A549 (cell line): ENCODE measurements around the gene LGALS7. TPM values are rescaled to one million over a fixed set of nuclear protein-coding genes. Genes with fewer than 3 reads are reported as not detected.
A peak's percentile ranks its signal among the peaks of the same experiment; 100 is the strongest.

Source experiments
- ATAC-seq, 2 experiments: fragments of 200-7000 bp in 1 of 2; fragments of >200 bp in 1 of 2; cut with Nextera tagmentation in 1 of 2; cut with Tn5 transposase in 1 of 2; 3 replicates each; pipeline versions ENCODE4 v1.8.0 to v1.9.1; 2018 to 2020; ENCODE audit warnings: mild to moderate bottlenecking in 1 of 2, moderate library complexity in 1 of 2
- CTCF ChIA-PET: fragments of 300-600 bp; sonication (Branson Sonifier 250); formaldehyde crosslinking; extraction: SDS; loops from one replicate; lab custom pipeline; 2021; ENCODE audit warnings: antibody characterized with exemption, inconsistent platforms; lab: Yijun Ruan, JAX
- POLR2A ChIA-PET: fragments of 350-600 bp; formaldehyde crosslinking; extraction: SDS; loops from one replicate; lab custom pipeline; 2021; ENCODE audit warnings: antibody characterized with exemption, inconsistent platforms; lab: Yijun Ruan, JAX
- DNase-seq, 2 experiments: peaks; one replicate each; pipeline versions ENCODE4 v3.0.0 to v3.0.0-alpha.2; 2011 to 2016; ENCODE audit warnings: low read depth in 1 of 2, low spot score in 1 of 2
- FAIRE-seq: peaks from 2 replicates; lab custom pipeline; 2011; peaks lifted over from hg19 to GRCh38; lab: Jason Lieb, UNC
- H3K27ac ChIP-seq, 2 experiments: fragments of >200 bp; sonication (Bioruptor Twin); formaldehyde crosslinking; 3 replicates each; pipeline ENCODE4 v1.5.1; 2016 to 2017
- H3K4me1 ChIP-seq: fragments of >200 bp; sonication (Bioruptor Twin); formaldehyde crosslinking; 3 replicates; pipeline ENCODE4 v1.6.1; 2016
- H3K4me2 ChIP-seq: fragments of >200 bp; sonication (Bioruptor Twin); formaldehyde crosslinking; 3 replicates; pipeline ENCODE4 v1.6.1; 2016
- H3K4me3 ChIP-seq: fragments of >200 bp; sonication (Bioruptor Twin); formaldehyde crosslinking; 3 replicates; pipeline ENCODE4 v1.5.1; 2016
- H3K9me3 ChIP-seq: fragments of >200 bp; sonication (Bioruptor Twin); formaldehyde crosslinking; 3 replicates; pipeline ENCODE4 v1.6.1; 2016
- CHD2 ChIP-seq: fragments of 150-350 bp; IDR thresholded peaks from 2 replicates; pipeline ENCODE4 v1.6.1; 2014; ENCODE audit warnings: low read length; ENCODE audit not compliant: partially characterized antibody
- EHF ChIP-seq: fragments of 250-450 bp; sonication (Bioruptor Pico); IDR thresholded peaks from 2 replicates; pipeline ENCODE4 v1.5.0; 2020; ENCODE audit warnings: mild to moderate bottlenecking
- FOSB ChIP-seq: fragments of 250-450 bp; sonication (Bioruptor Pico); IDR thresholded peaks from 2 replicates; pipeline ENCODE4 v1.5.0; 2020; ENCODE audit warnings: mild to moderate bottlenecking, moderate library complexity
- FOSL2 ChIP-seq, 2 experiments: fragments of 450-650 bp in 1 of 2; fragments of >200 bp in 1 of 2; sonication (Bioruptor Twin) in 1 of 2; formaldehyde crosslinking; IDR thresholded peaks; 2 replicates each; pipeline versions ENCODE4 v1.5.0 to v1.6.1; 2016 to 2020; ENCODE audit warnings: mild to moderate bottlenecking in 1 of 2, moderate library complexity in 1 of 2
- FOXS1 ChIP-seq: fragments of 250-450 bp; sonication (Bioruptor Pico); IDR thresholded peaks from 2 replicates; pipeline ENCODE4 v1.5.0; 2020; ENCODE audit warnings: mild to moderate bottlenecking, moderate library complexity
- HOXA7 ChIP-seq: fragments of 250-450 bp; sonication (Bioruptor Pico); IDR thresholded peaks from 2 replicates; pipeline ENCODE4 v1.5.0; 2020; ENCODE audit warnings: mild to moderate bottlenecking, moderate library complexity
- MYC ChIP-seq: IDR thresholded peaks from 2 replicates; pipeline ENCODE4 v1.6.1; 2012; ENCODE audit warnings: mild to moderate bottlenecking, inconsistent platforms, low read length, improper control_type of control experiment, borderline replicate concordance
- NR3C1 ChIP-seq: fragments of >200 bp; sonication (Bioruptor Twin); formaldehyde crosslinking; IDR thresholded peaks from 3 replicates; pipeline ENCODE4 v1.6.1; 2017
- POLR2A ChIP-seq: IDR thresholded peaks from 2 replicates; pipeline ENCODE4 v1.6.1; 2012; ENCODE audit warnings: mild to moderate bottlenecking, low read length
- RFX5 ChIP-seq: fragments of 450-650 bp; IDR thresholded peaks from 2 replicates; pipeline ENCODE4 v1.7.1; 2014; ENCODE audit warnings: antibody characterized with exemption, mild to moderate bottlenecking, moderate library complexity
- RNF2 ChIP-seq: fragments of 200-600 bp; sonication (generic); IDR thresholded peaks from 2 replicates; pipeline ENCODE4 v1.6.1; 2016; ENCODE audit warnings: low read depth, mild to moderate bottlenecking, antibody characterized with exemption, moderate library complexity, borderline replicate concordance
- SREBF2 ChIP-seq: fragments of 450-650 bp; IDR thresholded peaks from 2 replicates; pipeline ENCODE4 v1.6.1; 2014; ENCODE audit warnings: mild to moderate bottlenecking, moderate library complexity
- ZC3H11A ChIP-seq: fragments of 450-650 bp; IDR thresholded peaks from 2 replicates; pipeline ENCODE4 v1.6.1; 2014; ENCODE audit warnings: antibody characterized with exemption, mild to moderate bottlenecking
- ZSCAN20 ChIP-seq: fragments of 250-450 bp; sonication (Bioruptor Pico); IDR thresholded peaks from 2 replicates; pipeline ENCODE4 v1.8.0; 2022; ENCODE audit warnings: mild to moderate bottlenecking, moderate library complexity
- WGBS: methylation state at CpG from one replicate; pipeline ENCODE4 v1.1.6; 2017; ENCODE audit errors: missing lambda C conversion rate; 5-methylcytosine and 5-hydroxymethylcytosine counted together
- polyA plus RNA-seq, 4 experiments: library from polyadenylated mRNA; depleted of rRNA in 3 of 4; stranded (reverse); fragments of >200 nt; fragmentation: RNase III in 1 of 4; extraction: RNeasy Plus Mini Kit Qiagen cat#74134 plus additional on column Dnase treatment in 1 of 4; gene quantifications; 2 replicates in 3 of 4; 3 replicates in 1 of 4; pipeline ENCODE4 v1.2.3, GENCODE V29; 2011 to 2017
- TF ChIP-seq, protein P1 (sequence below): IDR thresholded peaks from 2 replicates; pipeline ENCODE4 v1.6.1; 2012
- TF ChIP-seq, protein P2 (sequence below): fragments of >200 bp; sonication (Bioruptor Twin); formaldehyde crosslinking; IDR thresholded peaks from 3 replicates; pipeline ENCODE4 v1.6.1; 2016
- TF ChIP-seq, protein P3 (sequence below): IDR thresholded peaks from 2 replicates; pipeline ENCODE4 v1.6.1; 2012; ENCODE audit warnings: low read depth, borderline replicate concordance
- TF ChIP-seq, protein P4 (sequence below): IDR thresholded peaks from 2 replicates; pipeline ENCODE4 v1.6.1; 2012
- TF ChIP-seq, protein P5 (sequence below): fragments of 450-650 bp; IDR thresholded peaks from 2 replicates; pipeline ENCODE4 v1.6.1; 2014; ENCODE audit warnings: antibody characterized with exemption
- TF ChIP-seq, protein P6 (sequence below): fragments of 150-350 bp; IDR thresholded peaks from 2 replicates; pipeline ENCODE4 v1.6.1; 2014; ENCODE audit warnings: low read depth, mild to moderate bottlenecking, low read length
- TF ChIP-seq, protein P7 (sequence below): fragments of 250-450 bp; sonication (Bioruptor Pico); IDR thresholded peaks from 2 replicates; pipeline ENCODE4 v1.5.0; 2021; ENCODE audit warnings: mild to moderate bottlenecking, moderate library complexity, borderline replicate concordance

The LGALS7 gene
- polyA plus RNA-seq, 2 of the 4 experiments (the other 2 are of a cell fraction): not detected

DNA sequence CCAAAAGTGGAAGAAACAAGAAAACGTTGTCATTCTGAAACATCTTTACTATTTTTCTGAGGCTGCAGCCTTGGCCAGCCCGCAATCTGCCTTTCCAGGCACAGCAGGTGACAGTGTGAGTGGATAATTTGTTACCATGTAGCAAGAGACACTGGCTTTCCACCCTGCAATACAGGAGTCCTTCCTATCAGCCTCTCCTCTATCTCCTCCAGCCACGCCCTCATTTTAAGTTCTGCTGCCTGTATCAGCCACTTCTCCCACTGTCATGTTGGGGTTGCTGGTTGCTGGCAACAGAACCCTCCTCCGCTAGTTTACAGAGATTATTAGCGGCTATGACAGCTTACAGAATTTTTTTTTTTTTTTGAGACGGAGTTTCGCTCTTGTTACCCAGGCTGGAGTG lies 7.7 kb upstream of the LGALS7 start:
- Histone ChIP-seq H3K4me1 (peaks cover 10% of the 10 kb centered on the region), H3K27ac (no peak overlapping the region), H3K4me3 (no peak overlapping the region), H3K9me3 (no peaks in the 10 kb centered on the region), H3K4me2 (no peak overlapping the region)
- TF ChIP-seq MYC: no peak
- no peak for TF ChIP-seq SREBF2
- TF ChIP-seq RFX5: no peak
- TF ChIP-seq FOSL2 (IDR thresholded peaks at IDR 0.05): no peak
- TF ChIP-seq FOSL2 (CRISPR knock-in tag; IDR thresholded peaks at IDR 0.05): no peak
- CTCF ChIA-PET: interaction anchor here (1.0 to 2.2 kb wide), 4 partner anchors 11 to 20 kb away, joined by 3 to 8 read pairs (median 4); no protein-coding TSS in a partner anchor
- POLR2A ChIA-PET: no interaction called here
- 66% methylated on average over 7 of the region's 7 CpGs for WGBS
- ATAC-seq: peak; percentile 57 to 63; a peak in 5 of 6 replicates
- peak; percentile 39 for FAIRE-seq
- no peak for DNase-seq

DNA sequence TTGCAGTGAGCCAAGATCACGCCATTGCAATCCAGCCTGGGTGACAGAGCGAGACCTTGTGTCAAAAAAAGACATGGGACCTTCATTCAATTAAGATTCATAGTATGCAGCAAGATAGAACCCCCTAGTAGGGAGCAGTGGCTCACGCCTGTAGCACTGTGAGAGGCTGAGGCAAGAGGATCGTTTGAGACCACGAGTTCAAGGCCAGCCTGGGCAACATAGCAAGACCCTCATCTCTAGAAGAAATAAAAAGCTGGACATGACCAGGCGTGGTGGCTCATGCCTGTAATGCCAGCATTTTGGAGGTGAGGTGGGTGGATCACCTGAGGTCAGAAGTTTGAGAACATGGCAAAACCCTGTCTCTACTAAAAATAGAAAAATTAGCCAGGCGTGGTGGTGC lies 7.1 kb upstream of the LGALS7 start:
- H3K4me2 ChIP-seq: no peak overlapping the region
- FAIRE-seq (no peak), DNase-seq (no peak)
- WGBS: 71% methylated on average over 7 of the region's 7 CpGs
- no peaks in the 10 kb centered on the region for H3K9me3 ChIP-seq
- H3K4me1 ChIP-seq: peaks cover 13% of the 10 kb centered on the region
- TF ChIP-seq, protein P1, sequence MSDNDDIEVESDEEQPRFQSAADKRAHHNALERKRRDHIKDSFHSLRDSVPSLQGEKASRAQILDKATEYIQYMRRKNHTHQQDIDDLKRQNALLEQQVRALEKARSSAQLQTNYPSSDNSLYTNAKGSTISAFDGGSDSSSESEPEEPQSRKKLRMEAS: no peak
- TF ChIP-seq FOXS1 (CRISPR knock-in tag) (no peak), MYC (no peak), NR3C1 (no peak), ZSCAN20 (no peak), FOSL2 (IDR thresholded peaks at IDR 0.05) (no peak), FOSL2 (CRISPR knock-in tag; IDR thresholded peaks at IDR 0.05) (no peak), FOSB (CRISPR knock-in tag) (no peak), ZC3H11A (no peak), RNF2 (no peak), EHF (CRISPR knock-in tag) (no peak), CHD2 (no peak), HOXA7 (CRISPR knock-in tag) (no peak), POLR2A (no peak)
- TF ChIP-seq, protein P2, sequence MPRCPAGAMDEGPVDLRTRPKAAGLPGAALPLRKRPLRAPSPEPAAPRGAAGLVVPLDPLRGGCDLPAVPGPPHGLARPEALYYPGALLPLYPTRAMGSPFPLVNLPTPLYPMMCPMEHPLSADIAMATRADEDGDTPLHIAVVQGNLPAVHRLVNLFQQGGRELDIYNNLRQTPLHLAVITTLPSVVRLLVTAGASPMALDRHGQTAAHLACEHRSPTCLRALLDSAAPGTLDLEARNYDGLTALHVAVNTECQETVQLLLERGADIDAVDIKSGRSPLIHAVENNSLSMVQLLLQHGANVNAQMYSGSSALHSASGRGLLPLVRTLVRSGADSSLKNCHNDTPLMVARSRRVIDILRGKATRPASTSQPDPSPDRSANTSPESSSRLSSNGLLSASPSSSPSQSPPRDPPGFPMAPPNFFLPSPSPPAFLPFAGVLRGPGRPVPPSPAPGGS: no peak
- TF ChIP-seq, protein P3, sequence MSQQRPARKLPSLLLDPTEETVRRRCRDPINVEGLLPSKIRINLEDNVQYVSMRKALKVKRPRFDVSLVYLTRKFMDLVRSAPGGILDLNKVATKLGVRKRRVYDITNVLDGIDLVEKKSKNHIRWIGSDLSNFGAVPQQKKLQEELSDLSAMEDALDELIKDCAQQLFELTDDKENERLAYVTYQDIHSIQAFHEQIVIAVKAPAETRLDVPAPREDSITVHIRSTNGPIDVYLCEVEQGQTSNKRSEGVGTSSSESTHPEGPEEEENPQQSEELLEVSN: no peak
- TF ChIP-seq, protein P4, sequence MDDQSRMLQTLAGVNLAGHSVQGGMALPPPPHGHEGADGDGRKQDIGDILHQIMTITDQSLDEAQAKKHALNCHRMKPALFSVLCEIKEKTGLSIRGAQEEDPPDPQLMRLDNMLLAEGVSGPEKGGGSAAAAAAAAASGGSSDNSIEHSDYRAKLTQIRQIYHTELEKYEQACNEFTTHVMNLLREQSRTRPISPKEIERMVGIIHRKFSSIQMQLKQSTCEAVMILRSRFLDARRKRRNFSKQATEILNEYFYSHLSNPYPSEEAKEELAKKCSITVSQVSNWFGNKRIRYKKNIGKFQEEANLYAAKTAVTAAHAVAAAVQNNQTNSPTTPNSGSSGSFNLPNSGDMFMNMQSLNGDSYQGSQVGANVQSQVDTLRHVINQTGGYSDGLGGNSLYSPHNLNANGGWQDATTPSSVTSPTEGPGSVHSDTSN: no peak
- TF ChIP-seq, protein P5, sequence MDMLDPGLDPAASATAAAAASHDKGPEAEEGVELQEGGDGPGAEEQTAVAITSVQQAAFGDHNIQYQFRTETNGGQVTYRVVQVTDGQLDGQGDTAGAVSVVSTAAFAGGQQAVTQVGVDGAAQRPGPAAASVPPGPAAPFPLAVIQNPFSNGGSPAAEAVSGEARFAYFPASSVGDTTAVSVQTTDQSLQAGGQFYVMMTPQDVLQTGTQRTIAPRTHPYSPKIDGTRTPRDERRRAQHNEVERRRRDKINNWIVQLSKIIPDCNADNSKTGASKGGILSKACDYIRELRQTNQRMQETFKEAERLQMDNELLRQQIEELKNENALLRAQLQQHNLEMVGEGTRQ: no peak
- TF ChIP-seq, protein P6, sequence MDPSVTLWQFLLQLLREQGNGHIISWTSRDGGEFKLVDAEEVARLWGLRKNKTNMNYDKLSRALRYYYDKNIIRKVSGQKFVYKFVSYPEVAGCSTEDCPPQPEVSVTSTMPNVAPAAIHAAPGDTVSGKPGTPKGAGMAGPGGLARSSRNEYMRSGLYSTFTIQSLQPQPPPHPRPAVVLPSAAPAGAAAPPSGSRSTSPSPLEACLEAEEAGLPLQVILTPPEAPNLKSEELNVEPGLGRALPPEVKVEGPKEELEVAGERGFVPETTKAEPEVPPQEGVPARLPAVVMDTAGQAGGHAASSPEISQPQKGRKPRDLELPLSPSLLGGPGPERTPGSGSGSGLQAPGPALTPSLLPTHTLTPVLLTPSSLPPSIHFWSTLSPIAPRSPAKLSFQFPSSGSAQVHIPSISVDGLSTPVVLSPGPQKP: no peak
- TF ChIP-seq, protein P7, sequence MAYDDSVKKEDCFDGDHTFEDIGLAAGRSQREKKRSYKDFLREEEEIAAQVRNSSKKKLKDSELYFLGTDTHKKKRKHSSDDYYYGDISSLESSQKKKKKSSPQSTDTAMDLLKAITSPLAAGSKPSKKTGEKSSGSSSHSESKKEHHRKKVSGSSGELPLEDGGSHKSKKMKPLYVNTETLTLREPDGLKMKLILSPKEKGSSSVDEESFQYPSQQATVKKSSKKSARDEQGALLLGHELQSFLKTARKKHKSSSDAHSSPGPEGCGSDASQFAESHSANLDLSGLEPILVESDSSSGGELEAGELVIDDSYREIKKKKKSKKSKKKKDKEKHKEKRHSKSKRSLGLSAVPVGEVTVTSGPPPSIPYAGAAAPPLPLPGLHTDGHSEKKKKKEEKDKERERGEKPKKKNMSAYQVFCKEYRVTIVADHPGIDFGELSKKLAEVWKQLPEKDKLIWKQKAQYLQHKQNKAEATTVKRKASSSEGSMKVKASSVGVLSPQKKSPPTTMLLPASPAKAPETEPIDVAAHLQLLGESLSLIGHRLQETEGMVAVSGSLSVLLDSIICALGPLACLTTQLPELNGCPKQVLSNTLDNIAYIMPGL (CRISPR knock-in tag): no peak
- TF ChIP-seq, all 56 proteins: peak for 0
- CTCF ChIA-PET: interaction anchor here (0.7 to 2.2 kb wide), 4 partner anchors 14 to 36 kb away, joined by 3 to 8 read pairs (median 4); partner anchors contain the start of gene CAPN12
- Histone ChIP-seq H3K27ac (no peak overlapping the region), H3K4me3 (no peak overlapping the region)
- POLR2A ChIA-PET: no interaction called here
- ATAC-seq: no peak
